Uterus (tissue), 2 donors: ENCODE measurements around the gene CTCFL.

Source experiments
- POLR2A ChIP-seq, 2 donors: fragments of 450-650 bp; IDR thresholded peaks; one replicate each; pipeline ENCODE4 v1.6.1; 2016; ENCODE audit warnings: antibody characterized with exemption in 2 of 2, mild to moderate bottlenecking in 1 of 2, moderate library complexity in 1 of 2
- TF ChIP-seq, protein P1 (sequence below), 4 experiments: fragments of 200-600 bp in 2 of 4; fragments of 450-650 bp in 2 of 4; sonication (generic) in 2 of 4; IDR thresholded peaks; one replicate each; pipeline ENCODE4 v1.5.1; 2016 to 2019; ENCODE audit warnings: antibody characterized with exemption in 4 of 4, mild to moderate bottlenecking in 2 of 4, moderate library complexity in 1 of 4

GRCh38 chr20:57498425-57499400 lies 26.2 kb downstream of the CTCFL start:
- TF ChIP-seq, protein P1, sequence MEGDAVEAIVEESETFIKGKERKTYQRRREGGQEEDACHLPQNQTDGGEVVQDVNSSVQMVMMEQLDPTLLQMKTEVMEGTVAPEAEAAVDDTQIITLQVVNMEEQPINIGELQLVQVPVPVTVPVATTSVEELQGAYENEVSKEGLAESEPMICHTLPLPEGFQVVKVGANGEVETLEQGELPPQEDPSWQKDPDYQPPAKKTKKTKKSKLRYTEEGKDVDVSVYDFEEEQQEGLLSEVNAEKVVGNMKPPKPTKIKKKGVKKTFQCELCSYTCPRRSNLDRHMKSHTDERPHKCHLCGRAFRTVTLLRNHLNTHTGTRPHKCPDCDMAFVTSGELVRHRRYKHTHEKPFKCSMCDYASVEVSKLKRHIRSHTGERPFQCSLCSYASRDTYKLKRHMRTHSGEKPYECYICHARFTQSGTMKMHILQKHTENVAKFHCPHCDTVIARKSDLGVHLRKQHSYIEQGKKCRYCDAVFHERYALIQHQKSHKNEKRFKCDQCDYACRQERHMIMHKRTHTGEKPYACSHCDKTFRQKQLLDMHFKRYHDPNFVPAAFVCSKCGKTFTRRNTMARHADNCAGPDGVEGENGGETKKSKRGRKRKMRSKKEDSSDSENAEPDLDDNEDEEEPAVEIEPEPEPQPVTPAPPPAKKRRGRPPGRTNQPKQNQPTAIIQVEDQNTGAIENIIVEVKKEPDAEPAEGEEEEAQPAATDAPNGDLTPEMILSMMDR (IDR thresholded peaks at IDR 0.05): no peak
- TF ChIP-seq POLR2A (IDR thresholded peaks at IDR 0.05): no peak
